Loucy (cell line): ENCODE results near the gene CFAP100.

Experiments
- CTCF ChIP-seq: fragments of 200-600 bp; sonication (generic); conservative IDR thresholded peaks from 2 replicates; pipeline ENCODE4 v1.5.1; 2014; ENCODE audit warnings: mild to moderate bottlenecking, antibody characterized with exemption, low read length
- EZH2phosphoT487 ChIP-seq: fragments of 200-600 bp; IDR thresholded peaks from 2 replicates; pipeline ENCODE4 v1.6.1; 2018; ENCODE audit warnings: antibody characterized with exemption, mild to moderate bottlenecking, moderate library complexity, borderline replicate concordance

- no peak for TF ChIP-seq CTCF
- TF ChIP-seq EZH2phosphoT487 = no peak
Observed at GRCh38 chr3:126450219-126450618, 55.5 kb downstream of the CFAP100 start.
